NCI-H2107 (cell line): ENCODE data around the gene IDH1.
"Not testable (repeated sequence)": the region's sequence is repeated elsewhere in the genome, so short reads cannot be mapped to it uniquely, and the experiment has no call there.

Experiments used
- DNase-seq: peaks from one replicate; lab custom pipeline; 2025; lab: John Stamatoyannopoulos, UW

IDH1 gene

DNA sequence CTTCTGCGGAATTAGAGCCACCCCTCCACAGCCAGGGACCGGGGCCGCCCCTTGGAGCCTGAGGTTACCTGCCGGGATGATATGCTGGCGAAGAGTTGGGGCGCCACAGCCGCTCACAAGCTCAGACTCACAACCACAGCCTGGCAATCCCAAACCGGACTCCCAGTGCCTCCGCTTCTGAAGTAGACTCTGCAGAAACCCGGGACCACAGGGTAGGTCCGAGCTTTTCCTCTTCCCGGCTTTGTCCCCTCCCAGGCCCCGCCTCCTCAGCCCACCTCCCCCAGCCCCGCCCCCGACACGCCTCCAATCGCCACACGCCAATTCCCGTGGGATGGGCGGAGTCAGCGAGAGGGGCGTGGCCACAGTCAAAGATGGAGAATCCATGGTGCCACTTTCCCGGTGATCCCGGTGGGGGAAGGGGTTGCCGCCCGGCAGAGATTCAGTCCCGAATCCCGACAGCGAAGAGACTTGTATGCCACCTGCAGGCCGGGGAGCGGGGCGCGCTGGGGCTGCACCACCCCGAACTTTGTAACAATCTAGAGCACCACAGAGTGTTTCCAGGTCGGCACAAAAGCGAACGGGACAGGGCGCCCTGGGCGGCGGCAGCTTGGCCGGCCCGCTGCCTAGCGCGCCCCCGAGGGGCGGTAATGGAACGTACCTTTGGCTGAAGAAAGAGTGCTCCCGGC lies at the start of gene IDH1:
Gene IDH1 (minus strand): TSS at position 201 of the 686 bp plus-strand sequence. CDS start 3,520 bp downstream, outside the sequence.
- peak; percentile 92 for DNase-seq

DNA sequence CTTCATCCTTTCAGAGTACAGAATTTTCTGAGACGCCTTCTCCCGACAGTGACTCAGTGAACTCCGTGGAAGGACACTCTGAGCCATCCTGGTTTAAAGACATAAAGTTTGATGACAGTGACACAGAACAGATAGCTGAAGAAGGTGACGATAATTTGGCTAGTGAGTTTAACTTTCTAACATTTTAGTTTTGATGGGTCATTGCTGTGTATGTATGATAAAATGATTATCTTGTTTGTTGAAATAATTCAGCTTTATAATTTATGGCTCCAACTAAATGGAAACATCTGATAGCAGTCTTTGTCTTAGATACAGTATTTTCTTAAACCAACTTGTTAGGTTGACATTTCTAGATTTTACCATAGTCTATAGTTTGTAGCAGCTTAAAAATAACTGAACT lies 49.3 kb upstream of the IDH1 start:
- no peak for DNase-seq

DNA sequence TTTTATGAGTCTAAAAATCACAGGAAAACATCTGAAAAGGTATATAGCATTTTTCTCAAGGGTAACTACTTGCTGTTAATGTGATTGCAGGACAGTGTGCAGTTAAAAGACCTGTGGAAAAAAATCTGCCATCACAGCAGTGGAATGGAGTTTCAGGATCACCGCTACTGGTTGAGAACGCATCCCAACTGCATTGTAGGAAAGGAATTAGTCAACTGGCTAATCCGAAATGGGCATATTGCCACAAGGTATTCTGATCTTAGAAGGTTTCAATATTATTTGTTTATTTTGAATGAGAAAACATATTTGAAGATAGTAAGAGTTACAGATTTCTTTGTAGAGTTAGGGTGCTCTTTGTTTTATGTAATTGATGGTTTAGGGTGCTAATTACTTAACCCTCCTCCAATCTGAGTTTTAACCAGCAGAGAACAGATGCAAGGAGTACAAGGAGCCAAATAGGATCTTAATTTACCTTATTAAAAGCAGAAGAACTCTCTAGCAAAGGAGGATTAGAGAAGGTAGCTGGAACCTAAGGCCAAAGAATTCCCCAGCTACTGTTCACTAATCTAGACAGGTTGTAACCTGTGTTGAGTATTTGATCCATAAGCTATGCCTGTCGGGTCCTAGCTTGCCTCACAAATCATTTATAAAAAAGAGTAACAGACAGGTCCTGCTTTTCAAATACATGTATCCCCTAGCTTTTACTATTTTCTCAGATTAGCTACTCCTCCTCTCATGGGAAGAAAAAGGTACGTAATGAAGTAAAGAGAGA lies 46.2 kb upstream of the IDH1 start:
- DNase-seq: no peak

DNA sequence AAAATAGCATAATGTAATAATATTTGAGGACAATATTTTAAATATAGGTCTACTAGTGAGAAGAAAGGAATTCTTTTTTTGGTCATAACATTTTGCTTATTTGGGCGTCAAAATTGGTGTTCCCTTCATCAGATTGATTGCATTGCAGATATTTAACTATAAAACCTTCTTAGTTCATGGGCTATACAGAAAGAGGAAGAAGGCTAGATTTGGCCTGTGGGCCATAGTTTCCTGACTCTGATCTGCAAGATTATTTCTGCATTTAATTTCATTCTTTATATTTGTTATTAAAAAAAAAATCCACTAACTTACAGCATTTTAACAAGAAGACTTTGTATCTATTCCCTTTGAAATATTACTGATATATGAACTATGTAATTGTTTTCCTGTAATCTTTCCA lies 43.1 kb upstream of the IDH1 start:
- no peak for DNase-seq

DNA sequence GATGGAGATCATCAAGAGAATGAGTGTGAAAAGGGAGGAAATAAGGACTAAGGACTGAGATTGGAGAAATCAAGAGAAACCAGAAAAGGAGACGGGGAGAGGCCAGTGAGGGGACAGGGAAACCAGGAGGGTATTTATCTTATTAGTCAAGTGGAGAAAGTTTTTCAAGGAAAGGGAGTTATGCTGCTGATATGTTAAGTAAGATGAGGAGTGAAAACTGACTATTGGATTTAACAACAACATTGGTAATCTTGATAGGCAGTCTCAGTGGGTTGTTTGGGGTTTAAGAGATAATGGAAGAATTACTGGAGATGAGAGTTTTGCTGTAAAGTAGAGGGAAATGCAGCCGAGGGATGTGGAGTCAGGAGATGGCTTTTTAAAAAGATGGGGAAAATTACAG lies 41.7 kb upstream of the IDH1 start:
- DNase-seq: no peak

DNA sequence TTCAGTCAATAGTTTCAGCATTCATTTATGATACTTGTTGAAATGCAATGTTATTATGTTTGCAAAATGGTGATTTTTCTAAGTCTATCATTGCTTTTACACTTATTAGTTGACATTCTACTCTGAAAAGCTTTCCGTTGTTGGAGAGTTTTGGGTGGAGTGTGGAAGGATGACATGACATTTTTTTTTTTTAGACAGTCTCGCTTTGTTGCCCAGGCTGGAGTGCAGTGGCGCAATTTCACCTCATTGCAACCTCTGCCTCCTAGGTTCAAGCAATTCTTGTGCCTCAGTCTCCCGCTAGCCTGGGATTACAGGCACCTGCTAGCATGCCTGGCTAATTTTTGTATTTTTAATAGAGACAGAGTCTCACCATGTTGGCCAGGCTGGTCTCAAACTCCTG lies 41.0 kb upstream of the IDH1 start:
- DNase-seq: no peak

DNA sequence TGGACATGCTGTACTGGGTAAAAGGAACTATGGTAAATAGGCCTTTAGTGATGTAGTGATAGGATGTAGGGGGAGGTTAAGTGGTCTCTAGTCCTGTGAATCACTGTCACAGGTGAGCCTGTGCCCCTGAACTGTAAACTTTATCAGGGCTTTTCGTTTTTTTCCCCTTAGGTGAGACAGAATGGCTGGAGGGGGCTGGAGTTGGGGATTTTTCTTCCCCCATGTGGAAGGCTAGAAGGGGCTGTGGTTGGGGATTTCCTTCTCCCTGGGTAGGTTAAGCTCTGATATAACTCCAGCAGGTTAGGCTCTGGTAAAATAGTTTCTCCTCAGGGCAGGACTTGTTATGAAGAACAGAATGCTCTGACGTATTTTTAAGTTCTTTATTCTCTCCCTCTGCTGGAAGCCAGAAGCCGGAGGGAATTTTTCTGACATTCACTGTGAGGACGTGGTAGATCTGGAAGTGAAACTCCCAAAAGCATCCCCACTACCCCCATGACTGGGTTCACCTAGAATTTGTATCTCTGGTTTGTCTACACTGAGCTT lies 39.7 kb upstream of the IDH1 start:
- no peak for DNase-seq

DNA sequence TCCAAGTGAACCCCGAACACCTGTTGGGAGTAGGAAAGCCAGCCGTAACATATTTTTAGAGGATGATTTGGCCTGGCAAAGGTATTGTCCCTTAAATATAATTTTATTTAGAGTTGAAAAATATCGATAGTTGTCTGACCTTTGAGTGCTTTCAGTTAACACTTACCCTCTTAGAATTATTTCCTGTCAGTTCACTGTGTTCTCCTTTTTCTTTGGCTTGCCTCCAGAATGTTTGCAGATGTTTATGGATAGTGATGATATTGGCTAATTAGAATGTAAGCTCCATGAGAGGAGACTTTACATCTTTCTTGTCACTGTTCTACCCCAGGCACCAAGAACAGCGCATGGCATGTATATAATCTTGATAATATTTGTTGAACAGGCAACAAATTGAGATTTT lies 31.0 kb upstream of the IDH1 start:
- no peak for DNase-seq

DNA sequence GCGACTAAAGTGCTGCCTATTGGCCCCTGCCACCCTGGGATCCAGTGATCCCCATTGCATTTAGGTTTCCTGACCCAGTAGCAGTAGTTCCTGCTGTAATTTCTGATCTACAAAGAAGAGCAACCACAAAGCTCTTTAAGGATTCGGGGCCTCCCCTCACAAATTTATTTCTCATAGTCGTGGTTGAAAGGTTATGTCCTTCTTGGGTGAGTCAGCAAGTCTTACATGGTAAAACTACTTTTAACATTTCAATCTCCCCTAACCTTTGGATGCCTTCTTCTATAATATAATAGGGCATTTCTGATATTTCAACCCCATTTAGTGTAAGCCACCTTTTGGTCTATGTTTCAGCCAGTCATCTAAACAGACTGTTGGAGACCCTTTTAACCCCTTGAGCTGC lies 26.1 kb upstream of the IDH1 start:
- DNase-seq: no peak

DNA sequence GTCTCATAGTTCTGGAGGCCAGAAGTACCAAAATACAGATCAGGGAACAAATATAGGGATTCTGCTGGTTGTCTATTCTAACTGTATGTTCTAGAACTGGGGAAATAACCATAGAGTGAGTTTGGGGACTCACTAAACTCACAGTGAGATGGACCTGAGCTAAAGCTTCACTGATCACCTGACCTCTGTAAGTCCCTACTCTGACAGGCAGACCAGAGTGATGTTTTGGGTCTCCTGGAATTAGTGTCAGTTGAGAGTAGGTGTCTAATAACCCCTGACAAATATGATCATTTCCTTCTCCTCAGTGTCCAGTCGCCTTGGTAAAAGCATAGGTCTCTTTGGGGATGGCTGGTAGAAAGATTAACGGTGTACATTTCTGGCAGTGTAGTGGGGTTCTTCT lies 25.4 kb upstream of the IDH1 start:
- no peak for DNase-seq

DNA sequence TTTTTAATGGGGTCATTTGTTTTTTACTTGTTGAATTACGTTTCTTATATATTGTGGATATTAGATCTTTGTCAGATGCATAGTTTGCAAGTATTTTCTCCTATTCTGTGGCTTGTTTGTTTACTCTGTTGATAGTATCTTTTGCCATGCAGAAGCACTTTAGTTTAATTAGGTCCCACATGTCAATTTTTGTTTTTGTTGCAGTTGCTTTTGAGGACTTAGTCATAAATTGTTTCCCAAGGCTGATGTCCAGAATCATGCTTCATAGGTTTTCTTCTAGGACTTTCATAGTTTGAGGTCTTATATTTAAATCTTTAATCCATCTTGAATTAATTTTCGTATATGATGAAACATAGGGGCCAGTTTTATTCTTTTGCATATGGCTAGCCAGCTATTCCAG lies 24.4 kb upstream of the IDH1 start:
- no peak for DNase-seq

DNA sequence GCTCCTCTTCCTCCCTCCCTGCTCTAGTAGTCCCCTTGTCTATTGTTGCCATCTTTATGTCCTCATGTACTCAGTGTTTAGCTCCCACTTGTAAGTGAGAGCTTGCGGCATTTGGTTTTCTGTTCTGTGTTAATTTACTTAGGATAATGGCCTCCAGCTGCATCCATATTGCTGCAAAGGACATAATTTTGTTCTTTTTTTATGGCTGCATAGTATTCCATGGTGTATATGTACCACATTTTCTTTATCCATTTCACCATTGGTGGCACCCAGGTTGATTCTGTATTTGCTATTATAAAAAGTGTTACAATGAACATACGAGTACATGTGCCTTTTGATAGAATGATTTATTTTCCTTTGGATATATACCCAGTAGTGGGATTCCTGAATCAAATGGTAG lies 23.7 kb upstream of the IDH1 start:
- no peak for DNase-seq

DNA sequence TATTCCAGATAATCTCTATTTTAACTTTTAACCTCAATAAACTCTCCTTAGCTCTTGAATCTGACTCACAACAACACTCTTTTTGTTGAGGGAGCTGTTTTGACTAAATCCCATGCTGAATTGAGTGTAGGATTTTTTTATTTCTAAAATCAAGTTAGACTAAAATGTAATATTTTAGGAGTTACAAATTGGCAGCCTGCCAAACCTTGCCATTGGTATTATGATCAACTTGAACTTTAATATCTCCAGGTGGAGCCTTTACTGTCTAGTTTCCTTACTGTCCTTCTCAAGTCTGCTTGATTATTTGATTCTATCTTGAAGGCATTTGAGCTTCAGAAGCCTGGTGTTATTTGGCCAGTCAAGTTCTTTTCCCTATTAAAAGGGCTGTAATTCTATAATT lies 19.9 kb upstream of the IDH1 start:
- DNase-seq: no peak

DNA sequence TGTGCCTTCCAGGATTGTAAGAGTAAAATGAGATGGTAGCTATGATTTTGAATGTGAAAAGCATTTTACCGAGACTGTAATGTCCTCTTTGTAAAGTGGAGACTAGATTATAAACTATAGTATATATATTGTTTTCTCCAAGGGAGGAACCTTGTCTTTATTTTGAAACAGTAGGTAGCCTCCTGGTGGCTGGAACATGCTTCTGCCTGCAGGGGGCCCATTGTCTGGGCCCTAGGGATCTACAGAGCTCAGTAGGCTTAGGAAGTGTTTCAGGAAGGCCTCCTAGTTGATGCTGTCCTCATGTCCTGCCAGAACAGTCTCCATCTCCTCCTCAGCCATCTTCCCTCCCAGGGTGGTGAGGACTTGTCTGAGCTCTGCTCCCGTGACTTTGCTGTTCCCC lies 14.2 kb upstream of the IDH1 start:
- DNase-seq: no peak

DNA sequence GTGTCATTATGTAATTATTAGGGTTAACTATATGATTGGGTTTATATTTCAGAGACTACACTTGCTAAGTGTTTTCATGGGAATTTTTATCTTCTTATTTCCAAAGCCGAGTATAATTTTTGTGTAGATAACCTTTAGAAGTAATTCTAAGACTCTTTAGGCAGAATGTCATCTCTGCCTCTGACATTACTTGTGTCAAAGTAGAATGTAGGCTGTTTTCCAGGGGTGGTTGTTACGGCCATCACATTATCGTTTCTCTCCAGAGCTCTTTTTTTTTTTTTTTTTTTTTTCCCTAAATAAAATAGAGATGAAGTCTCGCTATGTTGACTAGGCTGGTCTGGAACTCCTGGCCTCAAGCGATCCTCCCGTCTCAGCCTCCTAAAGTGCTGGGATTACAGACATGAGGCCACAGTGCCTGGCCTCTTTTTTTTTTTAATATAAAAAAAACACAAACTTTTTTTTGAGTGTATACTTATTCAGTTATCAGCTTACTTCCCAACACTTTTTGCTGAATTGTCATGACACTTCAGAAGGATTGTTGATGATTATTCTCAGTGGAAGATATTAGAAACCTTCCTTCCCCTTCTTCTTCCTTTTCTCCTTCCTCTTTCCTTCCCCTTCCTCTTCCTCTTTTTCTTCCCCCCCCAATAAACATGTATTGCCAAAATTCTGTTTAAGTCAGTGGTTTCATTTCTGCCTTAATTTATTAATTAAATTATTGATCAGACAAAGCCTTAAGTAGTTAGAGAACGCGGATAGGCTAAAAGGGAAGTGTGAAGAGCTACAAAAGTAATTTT lies 13.5 kb upstream of the IDH1 start:
- no peak for DNase-seq

DNA sequence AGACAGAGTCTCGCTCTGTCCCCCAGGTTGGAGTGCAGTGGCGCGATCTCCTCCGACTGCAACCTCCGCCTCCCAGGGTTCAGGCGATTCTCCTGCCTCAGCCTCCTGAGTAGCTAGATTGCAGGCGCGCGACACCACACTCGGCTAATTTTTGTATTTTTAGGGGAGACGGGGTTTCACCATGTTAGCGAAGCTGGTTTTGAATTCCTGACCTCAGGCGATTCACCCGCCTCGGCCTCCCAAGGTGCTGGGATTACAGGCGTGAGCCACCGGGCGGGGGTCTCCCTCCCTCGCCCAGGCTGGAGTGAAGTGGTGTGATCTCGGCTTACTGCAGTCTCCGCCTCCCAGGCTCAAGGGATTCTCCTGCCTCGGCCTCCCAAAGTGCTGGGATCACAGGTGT lies 12.7 kb upstream of the IDH1 start:
- not testable (repeated sequence) for DNase-seq

DNA sequence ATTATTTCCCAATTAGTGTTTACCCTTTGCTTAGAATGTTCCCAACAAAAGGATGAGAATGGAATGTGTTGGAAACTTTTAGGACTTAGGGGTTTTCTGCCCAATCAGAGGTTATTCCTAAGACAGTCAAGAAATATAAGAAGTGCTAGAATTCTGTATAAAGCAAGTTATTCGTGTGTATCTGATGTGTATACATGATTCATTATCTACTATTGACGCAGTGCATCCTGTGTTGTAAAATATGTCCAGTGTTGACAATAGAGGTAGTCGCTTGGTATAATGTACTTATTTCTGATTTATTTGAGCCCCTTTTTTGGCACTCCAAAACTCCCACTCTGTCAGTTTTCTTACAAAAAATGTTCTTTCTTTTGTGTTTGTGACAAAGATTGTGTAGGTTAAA lies 12.1 kb upstream of the IDH1 start:
- DNase-seq: no peak

DNA sequence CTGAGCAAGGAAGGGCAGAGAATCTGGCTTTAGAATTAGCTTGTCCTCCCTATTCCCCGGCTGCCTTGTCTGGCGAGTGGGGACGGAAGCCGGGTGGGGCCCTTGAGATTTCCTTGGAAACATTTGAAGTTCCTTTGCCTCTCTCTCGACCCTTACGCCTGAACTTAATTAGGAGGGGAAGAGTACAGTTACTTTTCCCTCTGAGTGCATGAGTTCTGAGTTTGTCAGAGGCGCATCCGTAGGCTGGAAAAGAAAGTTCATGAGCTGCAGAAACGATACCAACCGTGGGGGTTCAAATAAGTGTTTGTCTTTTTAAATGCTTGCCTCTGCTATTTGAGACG lies 11.7 kb upstream of the IDH1 start:
- DNase-seq: no peak

DNA sequence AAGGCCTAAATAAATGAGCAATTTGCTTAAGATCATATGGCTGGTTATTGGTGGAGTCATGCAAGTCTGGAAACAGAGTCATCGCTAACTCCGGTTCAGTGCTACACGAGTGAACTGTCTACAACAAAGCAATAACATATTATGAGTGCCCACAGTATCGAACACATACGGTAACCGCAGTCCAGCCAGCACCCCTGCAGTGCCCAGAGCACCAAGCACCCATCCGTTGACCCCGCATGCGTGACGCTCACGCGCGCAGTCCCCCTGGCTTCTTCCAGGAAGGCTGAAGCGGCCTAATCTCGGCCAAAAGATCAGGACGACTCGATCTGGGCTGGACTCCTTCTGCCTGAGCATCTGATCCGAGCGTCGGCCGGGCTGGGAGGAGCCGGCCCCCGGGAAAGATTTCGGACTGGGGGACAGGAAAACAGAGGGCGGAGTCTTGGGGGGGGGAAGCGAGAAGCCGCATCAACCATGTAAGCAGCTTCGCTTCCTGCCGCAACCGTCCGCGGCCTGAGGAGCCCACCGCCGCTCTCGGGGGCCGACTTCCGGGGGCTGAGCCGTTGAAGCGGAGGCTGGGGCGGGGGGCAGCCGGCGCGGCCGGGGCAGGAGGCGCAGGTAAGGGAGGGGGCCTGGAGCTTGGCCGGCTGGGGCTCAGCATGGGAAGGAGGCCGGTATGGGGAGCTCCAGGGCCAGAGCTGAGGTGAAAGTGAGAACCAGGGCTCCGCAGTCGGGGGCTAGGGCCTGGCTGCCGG lies 11.1 kb upstream of the IDH1 start, which contains the start of gene PIKFYVE:
Gene PIKFYVE (plus strand): TSS at position 455 of the 752 bp plus-strand sequence. CDS start 5,265 bp downstream, outside the sequence.
- peak; percentile 87 for DNase-seq

DNA sequence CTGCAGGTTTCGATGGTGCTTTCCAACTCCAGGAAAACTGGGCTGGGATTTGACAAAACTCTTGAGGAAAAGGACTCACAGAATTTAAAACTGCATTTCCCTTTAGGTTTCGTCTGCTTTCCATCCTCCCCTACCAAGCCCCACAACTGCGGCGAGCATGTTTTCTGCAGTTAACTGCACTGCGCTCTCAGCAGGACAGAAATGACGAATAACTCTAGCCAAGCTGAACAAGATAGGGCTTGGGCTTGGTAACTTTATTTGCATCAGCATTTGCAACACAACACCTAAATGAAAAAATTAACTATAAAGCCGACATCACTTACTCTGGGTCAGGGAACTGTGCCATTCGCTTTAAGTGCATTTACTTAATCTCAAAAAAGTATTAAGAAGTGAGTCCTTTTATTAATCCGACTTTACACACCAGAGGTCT lies 10.5 kb upstream of the IDH1 start:
- no peak for DNase-seq

DNA sequence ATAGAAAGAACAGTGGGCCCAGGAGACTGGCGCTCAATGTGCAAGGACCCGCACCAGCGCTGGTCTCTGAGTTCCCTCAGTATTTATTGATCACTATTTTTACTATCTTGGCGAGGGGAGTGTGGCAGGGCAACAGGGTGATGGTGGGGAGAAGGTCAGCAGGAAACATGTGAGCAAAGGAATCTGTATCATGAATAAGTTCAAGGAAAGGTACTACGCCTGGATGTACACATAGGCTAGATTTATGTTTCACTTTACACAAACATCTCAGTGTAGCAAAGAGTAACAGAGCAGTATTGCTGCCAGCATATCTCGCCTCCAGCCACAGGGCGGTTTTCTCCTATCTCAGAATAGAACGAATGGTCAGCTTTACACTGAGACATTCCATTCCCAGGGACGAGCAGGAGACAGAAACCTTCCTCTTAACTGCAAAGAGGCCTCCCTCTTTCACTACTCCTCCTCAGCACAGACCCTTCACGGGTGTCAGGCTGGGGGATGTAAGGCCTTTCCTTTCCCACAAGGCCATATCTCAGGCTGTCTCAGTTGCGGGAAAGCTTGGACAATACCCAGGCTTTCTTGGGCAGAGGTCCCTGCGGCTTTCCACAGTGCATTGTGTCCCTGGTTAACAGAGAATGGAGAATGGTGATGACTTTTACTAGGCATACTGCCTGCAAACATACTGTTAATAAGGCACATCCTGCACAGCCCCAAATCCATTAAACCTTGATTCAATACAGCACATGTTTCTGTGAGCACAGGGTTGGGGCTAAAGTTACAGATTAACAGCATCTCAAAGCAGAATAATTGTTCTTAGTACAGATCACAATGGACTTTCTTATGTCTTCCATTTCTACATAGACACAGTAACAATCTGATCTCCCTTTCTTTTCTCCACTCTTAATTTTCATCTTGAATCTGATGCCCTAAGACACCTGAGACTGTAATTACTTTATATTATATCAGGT lies 2.3 kb upstream of the IDH1 start:
- DNase-seq: not testable (repeated sequence)
